Parathyroid adenoma (tissue), 2 donors: Measurements from ENCODE around the gene SLC40A1.
A peak's percentile ranks its signal among the peaks of the same experiment; 100 is the strongest.

ENCODE experiments used
- H2AFZ ChIP-seq: fragments of 300-600 bp; sonication (generic); one replicate; pipeline ENCODE4 v1.7.0; 2017; ENCODE audit warnings: antibody characterized with exemption, mild to moderate bottlenecking
- H3K27ac ChIP-seq: fragments of 300-600 bp; sonication (generic); one replicate; pipeline ENCODE4 v1.7.0; 2017
- H3K27me3 ChIP-seq: fragments of 300-600 bp; sonication (generic); one replicate; pipeline ENCODE4 v1.7.0; 2017; ENCODE audit warnings: low read length; ENCODE audit not compliant: control insufficient read depth, insufficient read depth
- H3K36me3 ChIP-seq: fragments of 300-600 bp; sonication (generic); one replicate; pipeline ENCODE4 v1.7.0; 2017; ENCODE audit warnings: low read length; ENCODE audit not compliant: control insufficient read depth, insufficient read depth
- H3K4me1 ChIP-seq: fragments of 300-600 bp; sonication (generic); one replicate; pipeline ENCODE4 v1.7.0; 2017; ENCODE audit warnings: control low read depth
- H3K4me2 ChIP-seq: fragments of 300-600 bp; sonication (generic); one replicate; pipeline ENCODE4 v1.7.0; 2017; ENCODE audit warnings: low read length
- H3K4me3 ChIP-seq: fragments of 300-600 bp; sonication (generic); one replicate; pipeline ENCODE4 v1.7.0; 2017; ENCODE audit warnings: low read depth, low read length
- H3K79me2 ChIP-seq: fragments of 300-600 bp; sonication (generic); one replicate; pipeline ENCODE4 v1.7.0; 2017; ENCODE audit warnings: control low read depth
- H3K9ac ChIP-seq: fragments of 300-600 bp; sonication (generic); one replicate; pipeline ENCODE4 v1.7.0; 2017; ENCODE audit warnings: mild to moderate bottlenecking
- H3K9me3 ChIP-seq: fragments of 300-600 bp; sonication (generic); one replicate; pipeline ENCODE4 v1.7.0; 2017; ENCODE audit warnings: low read length; ENCODE audit not compliant: control insufficient read depth
- TF ChIP-seq, protein P1 (sequence below): fragments of 300-600 bp; sonication (generic); IDR thresholded peaks from one replicate; pipeline ENCODE4 v1.7.0; 2017; ENCODE audit warnings: antibody characterized with exemption, mild to moderate bottlenecking
- donor health status: primary hyperparathyroidism.

The SLC40A1 gene

DNA sequence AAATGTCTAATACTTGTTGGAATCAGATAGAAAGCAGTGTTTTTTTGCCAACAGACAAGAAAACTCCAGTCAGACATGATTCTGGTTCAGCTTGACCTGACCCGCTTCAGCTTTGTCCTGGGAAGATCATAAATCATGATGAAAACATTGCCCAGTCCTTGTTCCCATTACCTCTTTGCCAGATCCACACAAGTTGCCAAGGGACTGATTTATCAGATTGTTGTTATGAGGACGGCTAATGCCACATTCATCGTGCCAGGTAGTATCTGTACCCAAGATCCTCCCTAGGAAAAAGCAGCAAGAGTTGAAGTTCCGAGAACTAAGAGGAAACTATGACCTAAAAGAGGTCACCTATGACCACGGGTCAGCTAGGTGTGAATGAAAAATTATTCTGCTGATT is 39.0 kb downstream of the SLC40A1 start:
- no peaks in the 10 kb centered on the region for H3K36me3 ChIP-seq
- no peak overlapping the region for H3K9ac ChIP-seq
- H3K9me3 ChIP-seq = no peaks in the 10 kb centered on the region
- peak overlapping the region; percentile 39 for H3K4me3 ChIP-seq
- TF ChIP-seq, protein P1, sequence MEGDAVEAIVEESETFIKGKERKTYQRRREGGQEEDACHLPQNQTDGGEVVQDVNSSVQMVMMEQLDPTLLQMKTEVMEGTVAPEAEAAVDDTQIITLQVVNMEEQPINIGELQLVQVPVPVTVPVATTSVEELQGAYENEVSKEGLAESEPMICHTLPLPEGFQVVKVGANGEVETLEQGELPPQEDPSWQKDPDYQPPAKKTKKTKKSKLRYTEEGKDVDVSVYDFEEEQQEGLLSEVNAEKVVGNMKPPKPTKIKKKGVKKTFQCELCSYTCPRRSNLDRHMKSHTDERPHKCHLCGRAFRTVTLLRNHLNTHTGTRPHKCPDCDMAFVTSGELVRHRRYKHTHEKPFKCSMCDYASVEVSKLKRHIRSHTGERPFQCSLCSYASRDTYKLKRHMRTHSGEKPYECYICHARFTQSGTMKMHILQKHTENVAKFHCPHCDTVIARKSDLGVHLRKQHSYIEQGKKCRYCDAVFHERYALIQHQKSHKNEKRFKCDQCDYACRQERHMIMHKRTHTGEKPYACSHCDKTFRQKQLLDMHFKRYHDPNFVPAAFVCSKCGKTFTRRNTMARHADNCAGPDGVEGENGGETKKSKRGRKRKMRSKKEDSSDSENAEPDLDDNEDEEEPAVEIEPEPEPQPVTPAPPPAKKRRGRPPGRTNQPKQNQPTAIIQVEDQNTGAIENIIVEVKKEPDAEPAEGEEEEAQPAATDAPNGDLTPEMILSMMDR = no peak
- H3K27me3 ChIP-seq = no peaks in the 10 kb centered on the region
- H3K27ac ChIP-seq = peak overlapping the region; percentile 95
- peak overlapping the region; percentile 55 for H3K4me2 ChIP-seq
- peak overlapping the region; percentile 36 for H2AFZ ChIP-seq
- no peaks in the 10 kb centered on the region for H3K79me2 ChIP-seq
- H3K4me1 ChIP-seq = peaks cover 31% of the 10 kb centered on the region

DNA sequence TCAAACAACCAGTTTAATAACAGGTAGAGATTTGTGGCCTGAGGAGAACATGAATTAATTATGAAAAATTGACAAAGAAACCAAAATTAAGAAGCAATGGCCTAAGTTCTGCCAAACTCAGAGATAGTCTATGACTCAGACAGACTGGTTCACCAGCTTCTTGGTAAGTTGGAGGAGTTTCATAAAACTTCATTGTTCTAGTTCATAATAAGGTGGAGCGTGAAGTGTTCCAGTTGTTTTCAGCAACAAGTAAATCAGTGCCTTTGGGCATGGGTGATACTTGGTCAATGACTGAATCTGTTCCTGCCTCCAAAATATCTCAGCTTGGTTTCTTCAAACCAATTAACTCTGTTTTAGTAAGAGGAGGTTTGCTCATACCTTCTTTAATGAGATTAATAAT is 40.0 kb downstream of the SLC40A1 start:
- TF ChIP-seq, protein P1 = no peak

DNA sequence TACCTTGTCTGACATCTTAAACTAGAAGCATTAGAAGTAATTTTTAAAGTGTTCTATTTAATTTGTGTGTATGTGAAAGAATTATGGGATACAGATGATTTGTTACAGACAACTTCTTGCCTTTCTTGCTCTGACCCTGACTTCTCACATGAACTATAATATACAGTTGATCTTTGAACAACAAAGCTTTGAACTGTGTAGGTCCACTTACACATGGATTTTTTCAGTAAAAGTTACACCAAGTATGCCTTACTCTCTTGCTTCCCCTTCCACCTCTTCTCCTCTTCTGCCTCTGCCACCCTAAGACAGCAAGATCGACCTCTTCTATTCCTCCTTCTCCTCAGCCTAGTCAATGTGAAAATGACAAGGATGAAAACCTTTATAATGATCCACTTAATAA is 42.2 kb downstream of the SLC40A1 start:
- Histone ChIP-seq H3K27me3 (no peaks in the 10 kb centered on the region), H3K9ac (no peak overlapping the region), H3K4me2 (no peak overlapping the region), H3K27ac (no peak overlapping the region), H3K79me2 (no peaks in the 10 kb centered on the region), H3K4me1 (peaks cover 39% of the 10 kb centered on the region), H3K9me3 (no peaks in the 10 kb centered on the region), H3K4me3 (no peak overlapping the region), H3K36me3 (no peaks in the 10 kb centered on the region), H2AFZ (no peak overlapping the region)
- TF ChIP-seq, protein P1 = no peak

More for the DNA sequence above, 40.0 kb downstream of the SLC40A1 start:
- peak overlapping the region; percentile 4 for H2AFZ ChIP-seq
- H3K79me2 ChIP-seq = no peaks in the 10 kb centered on the region
- H3K4me2 ChIP-seq = peak overlapping the region; percentile 55
- peaks cover 31% of the 10 kb centered on the region for H3K4me1 ChIP-seq
- H3K4me3 ChIP-seq = peak overlapping the region; percentile 39
- no peak overlapping the region for H3K9ac ChIP-seq
- H3K9me3 ChIP-seq = no peaks in the 10 kb centered on the region
- H3K27me3 ChIP-seq = no peaks in the 10 kb centered on the region
- peak overlapping the region; percentile 95 for H3K27ac ChIP-seq
- H3K36me3 ChIP-seq = no peaks in the 10 kb centered on the region

DNA sequence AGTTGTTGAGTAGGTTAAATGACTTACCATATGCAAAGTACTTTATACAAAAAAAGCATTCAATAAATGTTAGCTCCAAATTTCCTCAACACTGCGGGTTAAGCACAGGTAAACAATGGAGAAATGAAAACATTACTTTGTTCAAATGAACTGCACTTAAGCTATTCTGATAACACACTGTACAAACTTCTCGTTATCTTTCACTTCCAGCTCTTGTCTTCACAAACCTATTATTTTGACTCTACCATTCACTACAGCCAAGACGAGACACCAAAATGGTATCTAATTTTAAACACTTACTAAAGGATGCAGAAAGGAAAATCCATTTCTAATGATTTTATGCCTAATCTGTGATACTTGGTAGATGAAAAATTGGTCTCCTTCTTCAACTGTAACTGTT is 43.8 kb downstream of the SLC40A1 start:
- no peak overlapping the region for H3K4me3 ChIP-seq
- H2AFZ ChIP-seq = no peak overlapping the region
- H3K27me3 ChIP-seq = no peaks in the 10 kb centered on the region
- no peaks in the 10 kb centered on the region for H3K79me2 ChIP-seq
- H3K4me2 ChIP-seq = no peak overlapping the region
- TF ChIP-seq, protein P1 = no peak
- H3K4me1 ChIP-seq = peaks cover 31% of the 10 kb centered on the region
- no peak overlapping the region for H3K27ac ChIP-seq
- H3K9me3 ChIP-seq = no peaks in the 10 kb centered on the region
- H3K36me3 ChIP-seq = no peaks in the 10 kb centered on the region
- no peak overlapping the region for H3K9ac ChIP-seq
